HCT116 (cell line): ENCODE results near the gene COX18.

ENCODE experiments used
- POLR2A ChIP-seq: IDR thresholded peaks from 2 replicates; pipeline ENCODE4 v1.7.0; 2011; ENCODE audit warnings: borderline replicate concordance; ENCODE audit not compliant: insufficient read depth, insufficient read length; ENCODE audit errors: extremely low read depth
- TF ChIP-seq, protein P1 (sequence below), 3 experiments: fragments of 200-600 bp in 1 of 3; sonication (generic) in 1 of 3; IDR thresholded peaks in 2 of 3; conservative IDR thresholded peaks in 1 of 3; 2 replicates each; pipeline ENCODE4 v1.5.1; 2012 to 2017; ENCODE audit warnings: low read depth in 2 of 3, low read length in 2 of 3, antibody characterized with exemption in 1 of 3, borderline replicate concordance in 1 of 3, control low read depth in 1 of 3, mild to moderate bottlenecking in 1 of 3, mixed read lengths in 1 of 3, mixed run types in 1 of 3, moderate library complexity in 1 of 3; ENCODE audit not compliant: insufficient read depth in 1 of 3

DNA sequence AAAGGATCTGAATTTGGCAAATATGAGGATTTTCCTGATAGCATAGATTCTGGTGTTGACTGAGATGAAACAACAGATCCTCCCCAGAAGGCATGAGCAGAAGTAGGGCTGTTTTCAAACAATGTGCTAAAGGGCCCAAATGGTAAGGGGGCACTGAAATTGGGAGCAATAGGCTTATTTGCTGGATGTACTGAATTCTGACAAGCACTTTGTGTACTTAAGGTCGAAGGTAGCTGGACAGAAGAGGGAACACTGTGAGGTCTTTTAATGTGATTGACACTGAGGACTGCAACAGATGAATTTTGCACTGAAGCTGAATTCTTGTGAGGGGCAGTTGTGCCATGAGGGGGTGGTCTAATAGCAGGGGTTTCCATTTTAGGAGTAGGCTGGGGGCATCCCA, 21.2 kb upstream of the COX18 start:
- TF ChIP-seq POLR2A: no peak
- TF ChIP-seq, protein P1, sequence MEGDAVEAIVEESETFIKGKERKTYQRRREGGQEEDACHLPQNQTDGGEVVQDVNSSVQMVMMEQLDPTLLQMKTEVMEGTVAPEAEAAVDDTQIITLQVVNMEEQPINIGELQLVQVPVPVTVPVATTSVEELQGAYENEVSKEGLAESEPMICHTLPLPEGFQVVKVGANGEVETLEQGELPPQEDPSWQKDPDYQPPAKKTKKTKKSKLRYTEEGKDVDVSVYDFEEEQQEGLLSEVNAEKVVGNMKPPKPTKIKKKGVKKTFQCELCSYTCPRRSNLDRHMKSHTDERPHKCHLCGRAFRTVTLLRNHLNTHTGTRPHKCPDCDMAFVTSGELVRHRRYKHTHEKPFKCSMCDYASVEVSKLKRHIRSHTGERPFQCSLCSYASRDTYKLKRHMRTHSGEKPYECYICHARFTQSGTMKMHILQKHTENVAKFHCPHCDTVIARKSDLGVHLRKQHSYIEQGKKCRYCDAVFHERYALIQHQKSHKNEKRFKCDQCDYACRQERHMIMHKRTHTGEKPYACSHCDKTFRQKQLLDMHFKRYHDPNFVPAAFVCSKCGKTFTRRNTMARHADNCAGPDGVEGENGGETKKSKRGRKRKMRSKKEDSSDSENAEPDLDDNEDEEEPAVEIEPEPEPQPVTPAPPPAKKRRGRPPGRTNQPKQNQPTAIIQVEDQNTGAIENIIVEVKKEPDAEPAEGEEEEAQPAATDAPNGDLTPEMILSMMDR (IDR thresholded peaks at IDR 0.05 in 2 of 3, conservative IDR thresholded peaks at IDR 0.05 in 1 of 3; ENCODE audit: borderline replicate concordance in 1 of 3, insufficient read depth in 1 of 3, low read depth in 2 of 3, low read length in 2 of 3): no peak
